SKM-1 treated with dmso at 0.1 percent for 144 hours (cell line): Measurements from ENCODE around the gene ZC3H15.
"Not testable (repeated sequence)": the region's sequence is repeated elsewhere in the genome, so short reads cannot be mapped to it uniquely, and the experiment has no call there.

ENCODE experiments used
- DNase-seq: peaks from one replicate; lab custom pipeline; 2025; ENCODE audit not compliant: unreplicated experiment; lab: John Stamatoyannopoulos, UW

Gene ZC3H15

DNA sequence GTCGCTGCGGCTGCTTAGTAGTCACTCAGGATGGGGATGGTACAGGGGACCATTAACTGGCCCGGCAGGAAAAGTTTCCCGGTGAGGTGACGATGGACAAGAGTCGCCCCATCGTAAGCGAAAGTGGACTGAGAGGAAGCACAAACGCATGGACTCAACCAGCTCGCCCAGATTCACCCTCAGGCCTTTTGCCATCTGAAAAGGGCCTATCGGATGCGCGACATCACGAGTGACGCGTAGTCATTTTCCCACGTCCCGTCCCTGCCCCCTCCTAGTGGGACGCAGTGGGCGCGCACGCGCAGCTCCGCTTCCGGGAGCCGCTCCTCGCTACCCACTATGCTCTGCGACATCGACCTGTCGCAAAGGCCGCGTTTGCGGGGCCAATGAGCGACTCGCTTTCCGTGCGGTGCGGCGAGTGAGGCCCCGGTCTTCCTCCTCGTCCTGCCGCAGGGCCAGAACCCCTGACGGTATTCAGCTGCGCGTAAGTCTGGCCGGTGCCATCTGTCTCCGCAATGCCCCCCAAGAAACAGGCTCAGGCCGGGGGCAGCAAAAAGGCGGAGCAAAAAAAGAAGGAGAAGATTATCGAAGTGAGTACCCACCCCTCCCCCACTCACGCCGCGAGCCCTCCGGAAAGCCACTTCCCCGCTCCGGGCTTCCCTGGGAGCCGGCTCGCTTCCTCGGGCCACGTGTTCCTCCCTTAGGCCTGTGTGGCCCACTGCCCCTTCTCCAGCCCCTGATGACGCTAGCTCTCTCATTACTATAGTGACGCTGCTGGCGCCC, at the start of gene ZC3H15:
TSS of gene ZC3H15 (plus strand) at position 390 of the 780 bp plus-strand sequence. CDS start at position 513, 123 bp downstream.
- peak; percentile 94 for DNase-seq

DNA sequence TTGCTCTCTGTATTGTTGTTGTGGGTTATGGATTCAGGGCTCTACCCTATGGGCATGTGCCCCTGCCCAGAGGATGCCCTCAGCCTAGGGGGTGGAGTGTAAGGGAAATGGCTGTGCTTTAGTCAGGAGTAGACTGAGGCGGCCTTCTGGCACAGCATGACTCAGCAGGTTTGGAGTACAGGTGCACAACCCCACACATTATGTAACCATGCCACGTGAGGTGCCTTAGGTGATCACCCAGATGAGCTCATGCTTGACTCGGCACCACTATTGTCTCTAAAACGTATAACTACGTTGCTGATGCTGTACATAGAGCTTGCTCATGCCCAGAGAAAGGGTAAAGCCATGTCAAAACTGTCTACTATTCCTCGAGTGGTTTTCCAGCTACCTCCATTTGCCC, 48.3 kb upstream of the ZC3H15 start:
- DNase-seq, result no peak

DNA sequence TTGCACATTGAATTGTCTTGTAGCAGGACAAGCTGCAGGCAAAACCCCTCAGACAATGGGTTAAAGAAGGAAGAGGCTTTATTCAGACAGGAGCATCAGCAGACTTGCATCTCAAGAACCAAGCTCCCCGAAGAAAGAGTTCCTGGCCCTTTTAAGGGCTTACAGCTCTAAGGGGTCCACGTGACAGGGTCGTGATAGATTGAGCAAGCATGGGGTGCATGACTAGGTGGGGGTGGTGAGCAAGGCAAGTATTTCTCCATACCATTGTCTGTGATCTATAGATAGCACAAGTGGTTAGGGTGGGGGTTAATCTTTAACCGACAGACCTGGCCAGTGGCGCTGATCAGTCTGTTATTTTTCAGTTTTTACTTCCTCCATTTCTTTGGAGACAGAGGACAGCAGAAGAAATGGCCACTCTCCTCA, 46.4 kb upstream of the ZC3H15 start:
- DNase-seq, result not testable (repeated sequence)

DNA sequence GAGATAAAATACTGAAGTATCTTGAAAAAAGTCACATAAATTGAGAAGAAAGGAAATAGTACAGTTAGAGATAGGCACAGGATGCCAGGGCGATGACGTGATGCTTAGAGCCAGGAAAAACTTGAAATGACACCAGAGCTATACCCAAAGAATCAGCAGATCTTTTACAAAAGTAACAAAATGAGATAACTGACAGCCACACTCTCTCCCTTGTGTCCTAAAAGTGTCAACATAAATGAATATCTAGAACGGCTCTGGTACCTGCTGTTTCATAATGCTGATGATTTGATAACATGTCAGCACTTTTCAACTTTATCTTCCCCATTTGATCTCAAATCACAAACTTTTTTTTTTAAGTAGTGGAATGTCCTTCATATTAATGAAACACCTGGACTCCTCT, 45.6 kb upstream of the ZC3H15 start:
- no peak for DNase-seq

DNA sequence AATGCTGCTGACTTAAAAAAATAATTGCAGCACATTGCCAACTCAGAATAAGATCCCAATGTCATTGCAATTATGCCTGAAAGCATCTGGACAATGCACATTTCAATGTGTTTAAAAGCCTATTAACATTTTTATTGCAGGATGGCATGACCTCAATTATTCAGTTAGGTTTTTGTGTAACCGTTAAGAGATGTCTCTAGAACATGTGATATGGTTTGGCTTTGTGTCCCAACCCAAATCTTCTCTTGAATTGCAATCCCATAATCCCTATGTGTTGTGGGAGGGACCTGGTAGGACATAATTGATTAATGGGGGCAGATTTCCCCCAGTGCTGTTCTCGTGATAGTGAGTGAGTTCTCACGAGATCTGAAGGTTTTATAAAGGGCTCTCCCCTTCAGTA, 43.2 kb upstream of the ZC3H15 start:
- DNase-seq, result no peak

DNA sequence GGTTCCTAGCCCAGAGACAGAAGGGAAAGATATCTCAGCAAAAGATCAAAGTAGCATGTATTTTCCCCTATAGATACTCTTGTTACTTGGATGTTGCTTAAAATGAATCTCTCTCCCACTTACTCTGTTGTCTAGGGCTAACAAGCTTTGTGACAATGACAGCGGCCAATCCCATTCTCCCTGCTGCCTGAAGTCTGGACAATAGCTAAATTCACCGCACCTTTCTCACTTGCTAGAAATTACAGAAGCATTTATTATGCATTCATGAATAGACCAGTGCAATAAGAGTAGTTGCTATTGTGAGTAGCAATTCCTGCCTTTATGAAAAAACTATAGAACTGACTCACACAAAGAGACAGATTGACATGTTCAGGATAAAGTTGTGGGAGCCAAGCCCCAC, 42.2 kb upstream of the ZC3H15 start:
- no peak for DNase-seq

DNA sequence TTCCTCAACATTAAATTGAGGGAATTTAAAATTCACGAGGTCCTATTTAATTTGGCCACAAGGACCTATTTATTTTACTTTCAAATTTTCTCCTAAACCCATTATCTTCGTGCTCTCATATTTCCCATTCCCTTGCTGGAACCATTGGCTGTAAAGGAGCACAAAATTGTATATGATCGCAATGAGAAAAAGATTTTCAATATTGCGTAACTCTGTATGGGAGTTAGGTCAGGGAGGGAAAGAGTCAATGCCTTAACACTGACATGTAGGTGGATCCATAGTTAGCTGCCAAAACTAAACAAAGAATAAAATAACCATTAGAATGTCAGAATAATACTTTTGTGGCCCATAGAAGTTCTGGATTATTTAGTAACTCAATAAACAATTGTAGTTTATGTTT, 40.6 kb upstream of the ZC3H15 start:
- DNase-seq, result no peak

DNA sequence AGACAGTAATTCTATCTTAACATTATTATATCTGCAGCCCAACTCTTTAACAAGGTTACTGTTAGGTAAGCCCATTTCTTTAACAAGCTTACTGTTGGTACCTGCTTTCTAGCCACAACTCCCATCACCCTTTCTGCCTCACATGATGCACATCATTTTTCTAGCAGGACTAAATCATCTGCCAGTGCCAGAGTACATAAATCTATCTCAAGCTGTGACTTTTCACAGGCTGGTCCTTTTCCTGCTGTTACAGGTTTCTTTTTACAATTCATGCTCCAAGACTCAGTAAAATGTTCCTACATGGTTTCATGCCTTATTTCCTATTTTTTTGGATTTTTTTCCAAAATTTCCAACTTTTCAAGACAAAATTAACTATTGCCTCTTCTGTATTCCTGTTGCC, 30.4 kb upstream of the ZC3H15 start:
- DNase-seq, result no peak

DNA sequence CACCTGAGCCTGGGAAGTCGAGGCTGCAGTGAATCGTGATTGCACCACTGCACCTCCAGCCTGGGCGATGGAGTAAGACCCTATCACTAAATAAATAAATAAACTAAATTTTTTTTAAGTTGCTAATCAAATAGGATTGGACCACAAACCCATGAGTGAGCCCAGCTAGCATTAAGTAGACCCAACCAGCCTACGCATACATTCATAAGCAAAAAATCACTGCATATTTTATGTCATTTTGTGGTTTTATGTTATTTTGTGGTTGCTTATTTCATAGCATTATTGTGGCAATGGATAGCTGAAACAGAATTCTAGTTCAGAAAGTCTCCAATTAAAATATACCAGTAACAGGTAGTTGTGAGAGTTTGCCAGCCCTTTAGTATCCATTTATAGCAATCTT, 29.1 kb upstream of the ZC3H15 start:
- no peak for DNase-seq

DNA sequence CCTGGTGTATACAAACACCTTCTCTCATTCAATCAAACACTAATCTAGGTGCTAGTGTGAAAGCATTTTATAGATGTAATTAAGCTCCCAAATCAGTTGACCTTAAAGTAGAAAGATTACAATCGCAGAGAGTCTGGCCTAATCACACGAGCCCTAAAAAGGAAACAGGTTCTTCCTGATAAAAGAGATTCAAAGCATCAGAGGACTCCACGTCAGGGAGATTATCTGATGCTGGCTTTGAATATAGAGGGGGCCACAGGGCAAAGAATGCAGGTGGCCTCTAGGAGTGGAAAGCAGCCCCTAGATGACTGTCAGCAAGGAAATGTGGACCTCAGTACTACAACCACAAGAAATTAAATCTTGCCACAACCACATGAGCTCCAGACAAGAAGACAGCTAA, 28.2 kb upstream of the ZC3H15 start:
- no peak for DNase-seq

DNA sequence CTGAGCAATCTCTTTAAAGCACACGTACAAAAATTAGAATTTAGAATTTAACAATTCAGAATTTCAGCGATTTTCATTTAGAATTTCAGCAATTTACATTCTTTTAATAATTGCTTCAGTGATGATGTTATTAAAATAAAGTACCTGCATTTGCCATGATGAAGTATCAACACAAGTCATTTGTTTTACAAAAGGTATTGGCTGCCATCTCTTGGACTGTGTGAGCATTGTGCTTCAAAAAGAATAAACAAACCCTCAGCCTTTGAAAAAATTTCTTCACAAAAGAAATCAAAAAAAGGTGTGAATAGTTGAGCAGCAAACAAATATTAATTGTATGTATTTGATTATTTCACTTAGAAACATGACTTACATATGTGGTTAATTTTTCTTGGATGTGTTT, 27.1 kb upstream of the ZC3H15 start:
- DNase-seq, result no peak

DNA sequence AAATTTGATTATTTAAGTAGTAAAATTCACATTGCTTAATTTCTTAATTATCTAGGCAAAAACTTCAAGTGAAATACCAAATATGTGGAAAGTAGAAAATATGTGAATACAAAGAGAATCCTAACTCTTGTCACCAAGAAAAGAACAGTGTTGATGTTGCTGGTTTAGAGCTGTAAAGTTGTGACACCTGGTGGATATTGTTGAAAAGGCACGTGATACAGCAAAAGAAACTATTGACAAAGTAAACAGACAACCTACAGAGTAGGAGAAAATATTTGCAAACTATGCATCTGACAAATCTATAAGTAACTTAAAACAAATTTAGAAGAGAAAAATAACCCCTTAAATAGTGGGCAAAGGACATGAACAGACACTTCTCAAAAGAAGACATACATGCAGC, 25.6 kb upstream of the ZC3H15 start:
- DNase-seq, result no peak

DNA sequence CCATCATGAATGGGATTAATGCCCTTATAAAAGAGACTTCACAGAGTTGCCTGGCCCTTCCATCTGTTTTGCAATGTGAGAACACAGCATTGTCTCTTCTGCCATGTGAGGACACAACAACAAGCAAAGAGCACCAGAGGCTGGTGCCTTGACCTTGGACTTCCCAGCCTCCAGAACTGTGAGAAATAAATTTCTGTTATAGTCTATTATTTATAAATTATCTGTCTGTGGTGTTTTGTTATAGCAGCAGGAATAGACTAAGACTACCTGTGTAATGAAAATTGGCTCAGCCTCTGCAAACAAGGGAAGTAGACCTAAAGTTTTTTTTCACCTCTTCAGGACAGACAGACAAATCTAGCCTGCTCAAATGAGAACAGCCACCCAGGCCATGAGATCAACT, 19.3 kb upstream of the ZC3H15 start:
- DNase-seq, result no peak

DNA sequence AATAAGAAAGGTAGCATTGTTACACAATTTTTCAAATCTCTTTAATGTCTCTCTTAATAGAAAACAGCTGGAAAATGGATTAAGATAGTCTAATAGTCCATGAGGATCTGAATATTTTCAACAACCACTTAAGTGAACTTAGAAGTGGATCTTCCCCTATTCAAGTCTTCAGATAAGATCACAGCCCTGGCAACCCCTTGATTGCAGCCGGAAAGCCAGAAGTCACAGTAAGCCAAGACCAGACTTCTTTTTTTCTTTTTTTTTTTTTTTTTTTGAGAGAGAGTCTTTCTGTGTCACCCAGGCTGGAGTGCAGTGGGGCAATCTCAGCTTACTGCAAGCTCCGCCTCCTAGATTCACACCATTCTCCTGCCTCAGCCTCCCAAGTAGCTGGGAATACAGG, 18.6 kb upstream of the ZC3H15 start:
- DNase-seq, result no peak

DNA sequence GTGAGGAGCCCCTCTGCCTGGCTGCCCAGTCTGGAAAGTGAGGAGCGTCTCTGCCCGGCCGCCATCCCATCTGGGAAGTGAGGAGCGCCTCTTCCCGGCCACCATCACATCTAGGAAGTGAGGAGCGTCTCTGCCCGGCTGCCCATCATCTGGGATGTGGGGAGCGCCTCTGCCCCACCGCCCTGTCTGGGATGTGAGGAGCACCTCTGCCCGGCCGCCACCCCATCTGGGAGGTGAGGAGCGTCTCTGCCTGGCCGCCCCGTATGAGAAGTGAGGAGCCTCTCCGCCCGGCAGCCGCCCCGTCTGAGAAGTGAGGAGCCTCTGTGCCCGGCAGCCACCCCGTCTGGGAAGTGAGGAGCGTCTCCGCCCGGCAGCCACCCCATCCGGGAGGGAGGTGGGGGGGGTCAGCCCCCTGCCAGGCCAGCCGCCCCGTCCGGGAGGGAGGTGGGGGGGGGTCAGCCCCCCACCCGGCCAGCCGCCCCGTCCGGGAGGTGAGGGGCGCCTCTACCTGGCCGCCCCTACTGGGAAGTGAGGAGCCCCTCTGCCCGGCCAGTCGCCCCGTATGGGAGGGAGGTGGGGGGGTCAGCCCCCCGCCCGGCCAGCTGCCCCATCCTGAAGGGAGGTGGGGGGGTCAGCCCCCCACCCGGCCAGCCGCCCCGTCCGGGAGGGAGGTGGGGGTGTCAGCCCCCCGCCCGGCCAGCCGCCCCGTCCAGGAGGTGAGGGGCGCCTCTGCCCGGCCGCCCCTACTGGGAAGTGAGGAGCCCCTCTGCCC, 13.2 kb upstream of the ZC3H15 start:
- DNase-seq, result not testable (repeated sequence)

DNA sequence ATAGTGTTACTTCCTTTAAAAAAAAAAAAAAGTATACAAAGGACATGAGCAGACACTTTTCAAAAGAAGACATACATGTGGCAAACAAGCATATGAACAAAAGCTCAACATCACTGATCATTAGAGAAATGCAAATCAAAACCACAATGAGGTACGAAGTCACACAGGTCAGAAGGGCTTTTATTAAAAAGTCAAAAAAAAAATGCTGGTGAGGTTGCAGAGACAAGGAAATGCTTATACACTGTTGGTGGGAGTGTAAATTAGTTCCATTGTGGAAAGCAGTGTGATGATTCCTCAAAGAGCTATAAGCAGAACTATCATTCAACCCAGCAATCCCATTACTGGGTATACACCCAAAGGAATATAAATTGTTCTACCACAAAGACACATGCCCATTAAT, 11.8 kb upstream of the ZC3H15 start:
- DNase-seq, result not testable (repeated sequence)

DNA sequence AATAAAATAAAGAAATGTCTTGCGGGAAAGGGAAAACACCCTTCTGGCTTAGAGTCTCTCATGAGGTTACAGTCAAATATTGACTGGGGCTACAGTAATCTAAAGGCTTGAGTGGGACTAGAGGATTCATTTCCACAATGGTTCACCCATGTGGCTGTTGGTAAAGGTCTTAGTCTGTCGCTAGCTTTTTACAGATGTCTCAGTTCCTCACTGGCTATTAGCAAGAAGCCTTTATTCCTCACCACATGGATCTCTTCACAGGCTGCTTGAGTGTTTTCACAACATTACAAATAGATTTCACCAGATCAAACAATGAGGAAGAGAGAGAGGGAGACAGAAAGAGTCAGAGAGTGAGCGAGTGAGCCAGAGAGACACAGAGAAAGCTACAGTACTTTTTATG, 8.3 kb upstream of the ZC3H15 start:
- peak; percentile 19 for DNase-seq

DNA sequence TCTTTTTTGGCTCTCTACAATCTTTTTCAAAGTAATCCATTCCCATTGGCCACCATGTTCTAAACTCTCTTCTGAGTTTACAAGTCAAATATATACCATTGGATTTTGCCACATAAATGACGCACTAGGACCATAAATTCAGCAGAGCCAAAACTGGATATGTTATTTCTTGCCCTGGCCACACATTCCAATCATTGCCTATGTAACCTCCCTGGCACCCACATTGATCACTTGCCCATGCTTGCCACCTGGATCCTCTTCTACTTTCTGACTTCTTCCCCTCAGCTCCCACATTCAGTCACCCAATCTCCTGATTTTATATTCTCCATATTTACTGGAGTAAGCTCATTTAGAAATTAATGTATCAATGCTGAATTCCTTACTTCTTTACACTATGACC, 5.1 kb upstream of the ZC3H15 start:
- no peak for DNase-seq

DNA sequence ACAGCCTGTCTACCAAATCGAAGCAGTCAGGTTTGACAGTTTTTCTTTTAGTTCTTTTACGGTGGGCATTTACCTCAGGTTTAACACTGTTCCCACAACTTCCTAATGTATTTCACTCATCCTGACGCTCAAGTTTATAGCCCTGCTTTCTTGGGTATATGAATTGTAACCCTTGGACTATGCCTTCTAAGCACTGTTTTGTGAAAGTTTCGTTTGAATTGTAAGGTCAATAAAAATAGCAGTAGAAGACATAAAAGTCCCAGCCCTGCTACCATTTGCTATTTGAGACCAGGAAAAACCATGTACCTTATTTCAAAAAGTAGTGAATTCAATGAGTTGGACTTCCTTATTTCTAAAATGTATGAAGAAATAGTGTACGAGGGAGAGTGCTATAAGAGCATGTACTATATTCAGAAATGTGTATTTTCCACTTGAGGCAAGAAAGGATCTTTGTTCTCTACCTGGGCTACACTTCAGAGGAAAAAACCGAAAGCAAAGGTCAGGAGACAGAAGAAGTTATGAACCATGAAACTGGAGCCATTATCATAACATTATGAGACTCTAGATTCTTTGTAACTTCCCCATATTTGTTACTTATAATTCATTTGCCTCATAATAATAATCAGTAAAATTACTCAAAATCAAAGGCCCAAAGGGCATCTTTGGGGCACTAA, 1.9 kb upstream of the ZC3H15 start:
- peak; percentile 46 for DNase-seq

DNA sequence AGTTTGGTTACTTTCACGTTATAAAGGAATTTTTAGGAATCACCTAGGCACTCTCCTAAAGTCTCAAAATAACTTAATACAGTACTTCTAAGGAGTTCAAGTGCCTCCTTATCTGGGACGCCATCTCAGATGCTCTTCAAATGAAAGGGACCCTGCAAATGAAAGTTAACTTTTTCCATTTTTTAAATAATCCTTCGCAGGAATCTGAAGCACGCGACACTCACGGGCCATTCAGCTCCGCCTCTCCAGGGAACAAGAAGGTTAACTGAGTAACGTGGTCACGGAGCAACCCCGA, 537 bp upstream of the ZC3H15 start:
- DNase-seq, result no peak

DNA sequence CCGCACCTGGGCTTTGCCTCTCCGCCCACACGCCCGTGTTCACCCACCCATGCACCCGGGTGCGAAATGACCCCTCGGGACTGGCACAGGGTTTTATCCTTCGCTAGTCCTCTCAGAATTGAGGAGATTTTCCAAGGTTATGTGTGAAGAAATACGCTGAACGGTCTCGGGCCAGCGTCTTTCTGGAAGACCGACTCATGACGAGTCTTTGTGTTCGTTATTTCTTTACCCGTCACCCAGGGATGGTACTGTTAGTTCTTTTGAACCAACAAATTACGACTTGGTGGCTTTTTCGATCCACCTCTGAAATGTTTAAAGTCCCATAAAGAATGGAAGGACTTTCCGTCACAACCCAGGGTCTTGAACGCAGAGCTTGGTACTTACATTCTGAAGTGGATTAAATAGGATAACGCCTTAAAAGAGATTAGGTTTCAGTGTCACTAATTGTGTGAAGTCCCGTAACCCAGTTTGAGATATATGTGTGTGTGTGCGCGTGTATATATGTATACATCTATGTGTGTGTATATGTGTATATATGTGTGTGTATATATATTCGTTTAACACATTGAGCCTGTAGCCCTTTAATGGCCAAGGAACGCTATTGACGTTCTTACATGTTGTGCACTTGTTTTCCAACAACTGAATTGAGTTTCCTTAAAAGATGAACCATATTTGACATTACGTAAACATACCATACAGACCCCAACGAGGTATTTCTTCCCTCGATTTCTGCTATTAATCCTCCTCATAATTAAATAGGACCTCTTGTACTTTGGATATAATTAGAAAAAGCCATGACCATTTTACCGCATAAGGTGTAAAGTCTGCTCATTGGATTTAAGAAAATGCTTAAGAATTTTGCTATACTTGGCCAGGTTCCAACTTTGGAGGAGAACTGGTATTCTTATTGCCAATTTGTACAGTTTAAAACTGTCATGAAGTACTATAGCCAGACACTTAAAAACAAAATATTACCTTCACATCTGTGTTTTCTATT, 889 bp downstream of the ZC3H15 start:
- no peak for DNase-seq
